ENCODE results near the gene DMXL1. TPM values are rescaled to one million over a fixed set of nuclear protein-coding genes. Genes with fewer than 3 reads are reported as not detected.
A peak's percentile ranks its signal among the peaks of the same experiment; 100 is the strongest.

Gene DMXL1
- polyA plus RNA-seq, result 41.0 TPM

- Mint-ChIP-seq H3K27ac (peak within 1 kb of the TSS; percentile 97 to 100 (median 100)), H3K9me3 (no peaks in the 10 kb centered on the region)
These were observed at the start of gene DMXL1 for GRCh38 chr5:119070828-119071560. Gene DMXL1 (plus strand): TSS chr5:119071087. CDS start chr5:119071570, 483 bp downstream.

DNA sequence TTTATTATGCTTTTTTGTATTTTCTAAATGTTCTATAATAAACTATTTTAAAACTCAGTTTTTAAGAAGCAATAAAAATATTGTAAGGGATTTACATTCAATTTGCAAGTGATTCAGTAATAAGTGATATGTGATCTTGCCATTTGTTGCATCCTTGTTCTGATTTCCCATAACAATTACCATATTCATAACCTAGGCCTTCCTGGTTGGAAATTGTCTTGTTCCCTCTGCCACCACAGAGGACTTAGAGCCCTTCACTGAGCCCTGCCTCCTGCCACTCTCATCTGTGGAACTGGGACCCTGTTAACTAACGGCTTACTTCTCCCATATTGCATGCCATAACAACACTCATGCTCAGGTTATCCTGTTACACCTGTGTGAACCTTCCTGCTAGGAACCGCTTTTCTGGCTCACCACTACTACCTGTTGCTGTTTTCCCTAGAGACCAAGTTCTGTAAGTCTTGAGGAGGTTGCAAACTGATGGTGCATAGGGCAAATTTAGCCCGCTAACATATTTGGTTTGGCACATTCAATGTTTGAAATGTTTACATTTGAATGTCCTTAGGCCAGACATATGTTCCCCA is 49.6 kb upstream of the DMXL1 start:
- peaks cover 40 to 52% (median 47%) of the 10 kb centered on the region in 3 donors for H3K4me1 Mint-ChIP-seq
- H3K9me3 Mint-ChIP-seq, result peaks cover 0 to 4% (median 0%) of the 10 kb centered on the region in 3 donors
- peaks cover 5% of the 10 kb centered on the region for H3K36me3 Mint-ChIP-seq
- H3K4me3 Mint-ChIP-seq, result no peak overlapping the region
- no peaks in the 10 kb centered on the region for H3K27me3 Mint-ChIP-seq
- H3K27ac Mint-ChIP-seq, result peak overlapping the region in 1 of 3 donors; percentile 3

More at GRCh38 chr5:119070828-119071560, at the start of gene DMXL1:
- Mint-ChIP-seq H3K27me3 (no peaks in the 10 kb centered on the region), H3K4me1 (peaks cover 22 to 31% (median 29%) of the 10 kb centered on the region in 3 donors), H3K36me3 (peaks cover 2% of the 10 kb centered on the region), H3K4me3 (peak within 1 kb of the TSS; percentile 95 to 100 (median 99))

DNA sequence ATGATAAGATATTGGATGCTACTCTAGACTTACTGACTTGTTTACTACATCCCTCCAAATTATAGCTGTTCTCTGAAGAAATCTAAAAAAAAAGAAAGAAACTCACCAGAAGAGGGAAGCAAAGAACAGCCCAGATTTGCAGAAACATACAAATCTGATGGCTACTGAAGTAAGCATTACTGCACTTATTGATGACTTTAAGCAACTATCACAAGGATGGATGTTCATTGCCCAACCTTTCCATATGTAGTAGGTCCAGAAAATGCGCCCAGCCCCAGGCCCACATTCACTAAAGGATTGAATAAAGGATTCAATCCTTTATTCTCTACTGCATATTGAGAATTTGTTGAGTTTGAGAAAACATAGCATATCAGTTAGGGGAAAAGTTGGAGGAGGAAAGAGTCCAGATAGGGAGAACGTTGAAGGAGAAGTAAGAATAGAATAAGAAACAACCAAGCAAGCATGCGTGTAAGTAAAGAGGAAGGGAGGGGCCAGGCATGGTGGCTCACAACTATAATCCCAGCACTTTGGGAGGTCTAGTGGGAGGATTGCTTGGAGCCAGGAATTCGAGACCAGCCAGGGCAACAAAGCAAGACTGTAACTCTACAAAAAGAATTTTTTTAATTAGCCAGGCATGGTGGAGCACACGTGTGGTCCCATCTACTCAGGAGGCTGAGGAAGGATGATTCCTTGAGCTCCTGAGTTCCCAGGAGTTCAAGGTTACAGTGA is 48.7 kb upstream of the DMXL1 start:
- Mint-ChIP-seq H3K27me3 (no peaks in the 10 kb centered on the region), H3K4me3 (peak overlapping the region in 3 of 4 donors; percentile 15 to 85 (median 56)), H3K27ac (peak overlapping the region in 2 of 3 donors; percentile 10 to 35), H3K9me3 (peaks cover 0 to 4% (median 0%) of the 10 kb centered on the region in 3 donors), H3K36me3 (peaks cover 5% of the 10 kb centered on the region), H3K4me1 (peaks cover 31 to 48% (median 46%) of the 10 kb centered on the region in 3 donors)

DNA sequence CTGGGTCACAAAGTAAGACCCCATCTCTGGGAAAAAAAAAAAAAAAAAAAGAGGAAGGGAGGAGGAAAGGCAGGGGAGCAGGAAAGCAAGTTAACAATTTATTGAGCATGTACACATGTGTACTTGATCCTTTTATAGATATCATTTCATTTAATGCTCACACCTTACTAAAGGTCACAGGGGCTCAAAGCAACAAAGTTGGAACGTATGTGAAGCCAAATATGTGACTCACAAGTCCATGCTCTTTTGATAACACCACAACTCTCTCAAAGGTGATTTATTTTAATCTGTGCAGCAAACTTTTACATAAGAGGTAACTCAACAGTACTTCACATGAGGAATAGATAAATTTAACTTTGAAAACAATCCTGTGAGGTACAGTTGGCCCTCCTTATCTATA is 48.1 kb upstream of the DMXL1 start:
- H3K36me3 Mint-ChIP-seq, result peaks cover 5% of the 10 kb centered on the region
- peaks cover 28 to 48% (median 46%) of the 10 kb centered on the region in 3 donors for H3K4me1 Mint-ChIP-seq
- H3K27me3 Mint-ChIP-seq, result no peaks in the 10 kb centered on the region
- peaks cover 0 to 4% (median 0%) of the 10 kb centered on the region in 3 donors for H3K9me3 Mint-ChIP-seq
- H3K27ac Mint-ChIP-seq, result peak overlapping the region in 1 of 3 donors; percentile 35
- peak overlapping the region in 1 of 4 donors; percentile 85 for H3K4me3 Mint-ChIP-seq

GRCh38 chr5:119028575-119028974 is 42.3 kb upstream of the DMXL1 start:
- Mint-ChIP-seq H3K4me1 (peaks cover 38 to 45% (median 40%) of the 10 kb centered on the region in 3 donors), H3K4me3 (peak overlapping the region in 3 of 4 donors; percentile 5 to 76 (median 58)), H3K27me3 (no peaks in the 10 kb centered on the region), H3K9me3 (peaks cover 0 to 4% (median 0%) of the 10 kb centered on the region in 3 donors), H3K36me3 (peaks cover 5% of the 10 kb centered on the region), H3K27ac (peak overlapping the region; percentile 9 to 78 (median 31))

- Mint-ChIP-seq H3K36me3 (peaks cover 3% of the 10 kb centered on the region), H3K27me3 (no peaks in the 10 kb centered on the region), H3K9me3 (no peaks in the 10 kb centered on the region), H3K27ac (peak overlapping the region; percentile 83 to 92 (median 85)), H3K4me3 (peak overlapping the region; percentile 38 to 90 (median 76)), H3K4me1 (peaks cover 33 to 43% (median 35%) of the 10 kb centered on the region in 3 donors)
These were observed 39.6 kb upstream of the DMXL1 start for GRCh38 chr5:119031011-119031886.

DNA sequence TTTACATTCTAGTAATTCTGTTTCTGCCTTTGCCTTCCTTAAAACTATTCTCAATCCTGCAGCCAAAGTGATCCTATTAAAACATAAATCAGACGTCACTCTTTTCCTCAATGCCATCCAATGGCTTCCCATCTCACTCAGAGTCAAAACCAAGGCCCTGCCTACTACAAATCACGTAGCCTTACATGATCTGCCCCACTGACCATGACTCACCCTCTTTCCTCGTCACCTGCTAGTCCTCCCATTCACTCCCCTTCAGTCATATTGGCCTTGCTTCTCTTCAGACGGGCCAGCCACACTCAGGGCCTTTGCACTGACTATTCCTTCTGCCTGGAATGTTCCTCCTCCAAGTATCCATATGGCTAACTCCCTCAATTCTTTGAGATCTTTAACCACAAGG is 39.0 kb upstream of the DMXL1 start:
- H3K27ac Mint-ChIP-seq, result peak overlapping the region; percentile 83 to 92 (median 85)
- peaks cover 33 to 41% (median 35%) of the 10 kb centered on the region in 3 donors for H3K4me1 Mint-ChIP-seq
- peak overlapping the region; percentile 38 to 90 (median 76) for H3K4me3 Mint-ChIP-seq
- H3K27me3 Mint-ChIP-seq, result no peaks in the 10 kb centered on the region
- H3K9me3 Mint-ChIP-seq, result no peaks in the 10 kb centered on the region
- peaks cover 3% of the 10 kb centered on the region for H3K36me3 Mint-ChIP-seq

- H3K27ac Mint-ChIP-seq, result peak overlapping the region; percentile 40 to 92 (median 87)
- peak overlapping the region; percentile 8 to 89 (median 50) for H3K4me3 Mint-ChIP-seq
- peaks cover 3% of the 10 kb centered on the region for H3K36me3 Mint-ChIP-seq
- no peaks in the 10 kb centered on the region for H3K27me3 Mint-ChIP-seq
- H3K4me1 Mint-ChIP-seq, result peaks cover 33 to 35% (median 33%) of the 10 kb centered on the region in 3 donors
- no peaks in the 10 kb centered on the region for H3K9me3 Mint-ChIP-seq
These were observed 38.2 kb upstream of the DMXL1 start for GRCh38 chr5:119032656-119033055.

GRCh38 chr5:119033135-119033534 is 37.8 kb upstream of the DMXL1 start:
- Mint-ChIP-seq H3K27ac (peak overlapping the region; percentile 40 to 92 (median 87)), H3K9me3 (no peaks in the 10 kb centered on the region), H3K27me3 (no peaks in the 10 kb centered on the region), H3K36me3 (peaks cover 3% of the 10 kb centered on the region), H3K4me3 (peak overlapping the region in 3 of 4 donors; percentile 12 to 89 (median 77)), H3K4me1 (peaks cover 31 to 32% (median 32%) of the 10 kb centered on the region in 3 donors)

DNA sequence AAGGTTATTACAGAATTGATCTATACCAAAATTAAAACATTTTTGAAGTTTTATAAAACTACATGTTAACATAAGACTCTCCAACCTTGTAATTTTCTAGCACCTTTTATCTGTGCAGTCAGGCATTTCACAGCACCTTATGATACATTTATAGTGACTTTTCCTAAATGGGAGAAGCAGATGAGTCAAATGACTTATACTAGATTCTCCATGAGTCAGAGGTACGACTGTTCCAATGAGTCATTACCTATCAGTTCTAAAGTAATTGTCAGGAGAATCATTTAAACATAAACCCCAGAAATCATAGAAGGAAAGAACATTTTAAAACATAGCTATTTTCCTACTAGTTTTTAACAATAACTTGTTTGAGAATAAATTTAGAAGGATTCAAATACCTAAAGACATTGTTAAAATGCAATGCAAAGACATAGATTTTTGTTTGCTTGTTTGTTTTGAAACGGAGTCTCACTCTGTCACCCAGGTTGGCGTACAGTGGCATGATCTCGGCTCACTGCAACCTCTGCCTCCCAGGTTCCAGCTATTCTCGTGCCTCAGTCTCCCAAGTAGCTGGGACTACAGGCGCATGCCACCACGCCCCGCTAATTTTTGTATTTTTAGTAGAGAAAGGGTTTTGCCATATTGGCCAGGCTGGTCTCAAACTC is 34.7 kb upstream of the DMXL1 start:
- Mint-ChIP-seq H3K4me3 (no peak overlapping the region), H3K4me1 (peaks cover 20 to 26% (median 23%) of the 10 kb centered on the region in 3 donors)

DNA sequence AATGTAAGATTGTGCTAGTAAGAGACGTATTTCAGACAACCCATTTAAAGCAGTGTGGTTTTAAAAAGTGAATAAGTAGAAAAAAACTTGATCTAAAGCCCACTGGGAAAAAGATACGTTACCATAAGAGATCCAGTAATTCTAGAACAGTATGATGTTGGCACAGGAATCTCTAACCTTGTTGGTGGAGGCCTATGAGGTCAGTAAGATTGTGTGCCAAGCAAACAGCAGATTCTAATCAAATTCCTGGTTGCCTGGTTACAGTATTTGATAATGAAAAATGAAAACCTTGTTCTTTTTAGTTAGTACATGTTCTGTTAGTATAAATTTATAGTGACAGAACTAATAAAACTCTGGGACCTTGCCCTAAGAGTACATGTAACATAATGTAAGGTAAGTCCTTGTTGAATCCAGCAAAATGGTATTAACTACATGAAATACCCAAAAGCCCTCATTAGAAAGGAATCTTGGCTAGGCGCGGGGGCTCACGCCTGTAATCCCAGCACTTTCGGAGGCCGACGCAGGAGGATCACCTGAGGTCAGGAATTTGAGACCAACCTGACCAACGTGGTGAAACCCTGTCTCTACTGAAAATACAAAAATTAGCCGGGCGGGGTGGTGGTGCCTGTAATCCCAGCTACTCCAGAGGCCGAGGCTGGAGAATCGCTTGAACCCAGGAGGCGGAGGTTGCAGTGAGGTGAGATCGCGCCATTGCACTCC is 33.2 kb upstream of the DMXL1 start:
- Mint-ChIP-seq H3K27ac (no peak overlapping the region), H3K4me1 (peaks cover 7 to 16% (median 10%) of the 10 kb centered on the region in 3 donors), H3K27me3 (no peaks in the 10 kb centered on the region), H3K4me3 (no peak overlapping the region), H3K36me3 (peaks cover 5% of the 10 kb centered on the region), H3K9me3 (no peaks in the 10 kb centered on the region)

More for the DNA sequence above, 34.7 kb upstream of the DMXL1 start:
- Mint-ChIP-seq H3K27ac (no peak overlapping the region), H3K9me3 (no peaks in the 10 kb centered on the region), H3K36me3 (peaks cover 5% of the 10 kb centered on the region), H3K27me3 (no peaks in the 10 kb centered on the region)

GRCh38 chr5:119048246-119048645 is 22.6 kb upstream of the DMXL1 start:
- no peaks in the 10 kb centered on the region for H3K27me3 Mint-ChIP-seq
- no peaks in the 10 kb centered on the region for H3K9me3 Mint-ChIP-seq
- no peak overlapping the region for H3K4me3 Mint-ChIP-seq
- peak overlapping the region in 1 of 3 donors; percentile 58 for H3K27ac Mint-ChIP-seq
- H3K36me3 Mint-ChIP-seq, result peaks cover 6% of the 10 kb centered on the region
- H3K4me1 Mint-ChIP-seq, result peaks cover 0 to 5% (median 2%) of the 10 kb centered on the region in 3 donors

DNA sequence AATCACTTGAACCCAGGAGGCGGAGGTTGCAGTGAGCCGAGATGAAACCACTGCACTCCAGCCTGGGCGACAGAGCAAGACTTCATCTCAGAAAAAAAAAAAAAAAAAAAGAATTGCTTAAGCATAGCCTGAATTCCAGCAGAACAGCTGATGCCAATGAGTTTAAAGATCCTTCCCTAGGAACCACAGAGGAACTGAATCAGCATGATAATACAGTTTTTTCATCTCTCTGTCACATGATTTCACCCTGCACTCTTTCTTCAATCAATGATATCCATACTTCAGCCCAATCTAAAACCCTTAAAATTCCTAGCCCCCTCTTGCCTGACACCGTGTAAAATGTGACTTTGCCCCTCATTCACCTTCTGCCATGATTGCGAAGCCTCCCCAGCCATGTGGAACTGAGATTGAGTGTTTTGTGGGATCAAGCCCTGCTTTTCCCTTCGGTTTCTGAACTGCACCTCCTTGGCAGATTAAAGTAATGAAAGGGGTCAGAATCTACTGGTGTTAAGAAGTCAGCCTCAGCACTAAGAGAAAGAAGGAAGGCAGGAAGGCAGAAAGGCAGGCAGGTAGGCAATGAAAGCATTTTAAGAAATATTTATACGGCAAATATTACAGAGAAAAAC is 20.9 kb upstream of the DMXL1 start:
- peaks cover 9% of the 10 kb centered on the region for H3K36me3 Mint-ChIP-seq
- H3K4me3 Mint-ChIP-seq, result no peak overlapping the region
- no peak overlapping the region for H3K27ac Mint-ChIP-seq

More for the DNA sequence above, 20.9 kb upstream of the DMXL1 start:
- H3K27me3 Mint-ChIP-seq, result no peaks in the 10 kb centered on the region
- peaks cover 0 to 5% (median 5%) of the 10 kb centered on the region in 3 donors for H3K4me1 Mint-ChIP-seq
- no peaks in the 10 kb centered on the region for H3K9me3 Mint-ChIP-seq
